T-cell (primary cell): ENCODE data around the gene RGS4. TPM values are rescaled to one million over a fixed set of nuclear protein-coding genes. Genes with fewer than 3 reads are reported as not detected.

Experiments used
- ATAC-seq, 4 experiments: fragments of 200-7000 bp in 3 of 4; fragments of 150-1000 bp in 1 of 4; cut with Tn5 transposase; replicated peaks in 1 of 4; 1 replicate in 3 of 4; 2 replicates in 1 of 4; pipeline ENCODE4 v1.10.0; 2021; ENCODE audit warnings: moderate library complexity in 3 of 4, mild to moderate bottlenecking in 2 of 4, moderate number of reproducible peaks in 1 of 4
- CTCF ChIA-PET, 2 donors: fragments of 300-600 bp; sonication (Branson Sonifier 250); formaldehyde crosslinking; loops; one replicate each; lab custom pipeline; 2022; ENCODE audit warnings: antibody characterized with exemption in 2 of 2; lab: Charles Lee
- POLR2A ChIA-PET, 2 donors: fragments of 300-600 bp; sonication (Branson Sonifier 250); formaldehyde crosslinking; loops; one replicate each; lab custom pipeline; 2022; ENCODE audit warnings: antibody characterized with exemption in 2 of 2; lab: Charles Lee
- DNase-seq, 35 experiments: peaks; one replicate each; pipeline versions ENCODE4 v3.0.0 to v3.0.0-alpha.2; 2013 to 2023
- H3K27ac ChIP-seq: one replicate; pipeline ENCODE4 v1.5.1; 2013; ENCODE audit warnings: low read length
- H3K27me3 ChIP-seq, 2 experiments: replicated peaks in 1 of 2; 1 replicate in 1 of 2; 2 replicates in 1 of 2; pipeline versions ENCODE4 v1.6.1 to v1.7.0; 2013; ENCODE audit warnings: low read length in 1 of 2, mixed read lengths in 1 of 2; ENCODE audit not compliant: control insufficient read depth in 2 of 2, insufficient read depth in 2 of 2; ENCODE audit errors: extremely low read depth in 1 of 2
- H3K36me3 ChIP-seq, 2 donors: 1 replicate in 1 of 2; 2 replicates in 1 of 2; pipeline versions ENCODE4 v1.6.1 to v1.7.0; 2013; ENCODE audit warnings: low read length in 1 of 2; ENCODE audit not compliant: control insufficient read depth in 2 of 2, insufficient read depth in 1 of 2; ENCODE audit errors: extremely low read depth in 1 of 2
- H3K4me1 ChIP-seq, 2 experiments: 1 replicate in 1 of 2; 2 replicates in 1 of 2; pipeline versions ENCODE4 v1.6.1 to v1.7.0; 2013; ENCODE audit warnings: low read length in 2 of 2, mixed read lengths in 1 of 2; ENCODE audit not compliant: insufficient read depth in 2 of 2, control insufficient read depth in 1 of 2; ENCODE audit errors: extremely low read depth in 1 of 2
- H3K4me3 ChIP-seq, 2 donors: 1 replicate in 1 of 2; 2 replicates in 1 of 2; pipeline versions ENCODE4 v1.5.1 to v1.7.0; 2013; ENCODE audit warnings: mild to moderate bottlenecking in 2 of 2, low read length in 1 of 2, moderate library complexity in 1 of 2; ENCODE audit not compliant: control insufficient read depth in 1 of 2; ENCODE audit errors: extremely low read depth in 1 of 2
- H3K9me3 ChIP-seq: 2 replicates; pipeline ENCODE4 v1.7.0; 2013
- H3K27ac Mint-ChIP-seq, 2 donors: one replicate each; pipeline ENCODE4 v1.8.0; 2020 to 2021; ENCODE audit warnings: mild to moderate bottlenecking in 2 of 2, mixed read lengths in 2 of 2
- H3K27me3 Mint-ChIP-seq, 2 donors: one replicate each; pipeline ENCODE4 v1.8.0; 2021 to 2022; ENCODE audit warnings: mixed read lengths in 2 of 2
- H3K36me3 Mint-ChIP-seq: one replicate; pipeline ENCODE4 v1.8.0; 2021; ENCODE audit warnings: mixed read lengths
- H3K4me1 Mint-ChIP-seq, 3 donors: one replicate each; pipeline ENCODE4 v1.8.0; 2020 to 2022; ENCODE audit warnings: mixed read lengths in 3 of 3, mild to moderate bottlenecking in 1 of 3
- H3K4me3 Mint-ChIP-seq, 3 donors: one replicate each; pipeline ENCODE4 v1.8.0; 2020 to 2022; ENCODE audit warnings: mild to moderate bottlenecking in 3 of 3, mixed read lengths in 3 of 3, moderate library complexity in 3 of 3
- H3K9me3 Mint-ChIP-seq, 3 donors: one replicate each; pipeline ENCODE4 v1.8.0; 2020 to 2022; ENCODE audit warnings: mixed read lengths in 3 of 3
- WGBS: methylation state at CpG from one replicate; pipeline ENCODE4 v1.1.5; 2013; ENCODE audit warnings: missing lambda C conversion rate; ENCODE audit not compliant: insufficient coverage; 5-methylcytosine and 5-hydroxymethylcytosine counted together
- total RNA-seq, 35 experiments: library from RNA in 6 of 35; stranded (reverse) in 6 of 35; fragments of 120-200 nt in 1 of 35; gene quantifications; one replicate each; pipeline versions ENCODE4 v1.2.1 to v1.2.4 and lab custom pipeline; 2013 to 2026

RGS4 gene
- total RNA-seq, 5 donors from 2014 or later (not counting 1 experiment from before 2014, with no cell fraction given): not detected

DNA sequence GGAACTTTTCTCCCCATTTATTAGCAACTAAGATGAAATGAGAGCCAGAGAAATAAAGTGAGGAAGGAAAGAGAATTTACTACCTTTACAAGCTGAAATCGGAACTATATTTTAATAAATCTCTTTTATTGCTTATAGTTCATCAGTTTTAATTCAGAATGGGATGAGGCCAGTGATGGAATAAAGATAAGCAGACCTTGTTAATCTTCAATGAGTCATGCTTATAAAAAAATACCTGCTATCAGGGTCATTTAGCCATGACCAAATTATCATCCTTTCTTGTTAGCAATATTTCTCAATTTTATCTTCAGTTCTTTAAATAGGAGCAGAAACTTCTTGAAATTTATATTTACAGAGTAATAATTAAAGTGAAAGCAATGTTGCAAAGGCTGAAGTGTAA is 26.1 kb downstream of the RGS4 start:
- no peaks in the 10 kb centered on the region for H3K9me3 ChIP-seq
- ChIA-PET CTCF (no interaction called here), POLR2A (no interaction called here)
- Mint-ChIP-seq H3K9me3 (peaks cover 0 to 4% (median 0%) of the 10 kb centered on the region in 3 donors), H3K27me3 (peaks cover 9 to 17% of the 10 kb centered on the region in 2 donors), H3K4me1 (no peaks in the 10 kb centered on the region), H3K36me3 (no peaks in the 10 kb centered on the region), H3K4me3 (no peak overlapping the region), H3K27ac (no peak overlapping the region)
- no peak overlapping the region for H3K27ac ChIP-seq
- no peak overlapping the region for H3K4me3 ChIP-seq
- no peaks in the 10 kb centered on the region for H3K36me3 ChIP-seq
- peaks cover 0 to 8% of the 10 kb centered on the region in 2 experiments for H3K27me3 ChIP-seq
- H3K4me1 ChIP-seq: no peaks in the 10 kb centered on the region
- DNase-seq (no peak), ATAC-seq (no peak)
- no CpG with 5 or more reads among the region's 1 CpG for WGBS

- H3K9me3 Mint-ChIP-seq: peaks cover 0 to 4% (median 0%) of the 10 kb centered on the region in 3 donors
- ATAC-seq (no peak), DNase-seq (no peak)
- Histone ChIP-seq H3K4me3 (no peak overlapping the region), H3K4me1 (no peaks in the 10 kb centered on the region), H3K27me3 (no peaks in the 10 kb centered on the region), H3K27ac (no peak overlapping the region), H3K36me3 (no peaks in the 10 kb centered on the region), H3K9me3 (no peaks in the 10 kb centered on the region)
- no peaks in the 10 kb centered on the region for H3K36me3 Mint-ChIP-seq
- H3K27ac Mint-ChIP-seq: no peak overlapping the region
- no peak overlapping the region for H3K4me3 Mint-ChIP-seq
- CTCF ChIA-PET: no interaction called here
- POLR2A ChIA-PET: no interaction called here
- whole genome bisulfite sequencing: 36% methylated on average over 1 of the region's 1 CpG
- H3K4me1 Mint-ChIP-seq: no peaks in the 10 kb centered on the region
- H3K27me3 Mint-ChIP-seq: peaks cover 7 to 19% of the 10 kb centered on the region in 2 donors
These were observed 33.4 kb downstream of the RGS4 start for GRCh38 chr1:163102590-163102989.

DNA sequence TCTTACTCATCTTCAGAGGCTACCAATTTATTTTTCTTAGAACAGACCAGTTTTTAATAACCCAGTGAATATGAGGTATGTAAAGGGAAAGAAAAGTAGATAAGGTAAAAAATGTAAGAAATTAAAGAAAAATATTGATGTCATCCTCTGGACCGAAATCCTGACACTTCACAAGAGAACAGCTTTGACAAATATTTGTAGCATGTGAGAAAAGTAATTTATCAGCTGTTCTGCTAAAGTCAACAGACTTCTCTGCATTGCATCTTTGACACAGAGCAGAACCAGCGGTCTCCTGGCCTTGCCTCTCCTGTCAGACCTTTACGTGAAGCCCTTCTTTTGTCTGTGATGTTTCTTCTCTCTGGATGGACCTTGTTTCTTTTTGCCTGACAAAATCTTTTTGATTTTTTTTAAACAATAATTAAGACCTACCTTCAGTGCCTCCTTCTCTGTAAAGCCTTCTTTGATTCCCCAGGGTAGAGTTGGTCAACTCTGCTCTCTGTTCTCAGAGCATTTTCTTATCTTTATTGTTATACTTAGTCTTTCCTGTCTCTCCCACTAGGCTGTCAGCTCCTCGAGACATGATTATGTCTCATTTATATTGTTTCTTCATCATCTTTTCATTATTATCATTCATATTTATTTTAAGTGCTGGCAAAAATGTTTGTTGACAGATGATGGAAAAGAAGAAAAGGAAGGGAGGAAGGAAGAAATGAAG is 35.4 kb downstream of the RGS4 start:
- Histone ChIP-seq H3K27me3 (peaks cover 0 to 4% of the 10 kb centered on the region in 2 experiments), H3K4me1 (no peaks in the 10 kb centered on the region), H3K36me3 (no peaks in the 10 kb centered on the region), H3K4me3 (no peak overlapping the region), H3K9me3 (no peaks in the 10 kb centered on the region), H3K27ac (no peak overlapping the region)
- Mint-ChIP-seq H3K27ac (no peak overlapping the region), H3K27me3 (peaks cover 10 to 15% of the 10 kb centered on the region in 2 donors), H3K4me3 (no peak overlapping the region), H3K9me3 (peaks cover 0 to 12% (median 0%) of the 10 kb centered on the region in 3 donors), H3K4me1 (no peaks in the 10 kb centered on the region), H3K36me3 (no peaks in the 10 kb centered on the region)
- CTCF ChIA-PET: no interaction called here
- DNase-seq (no peak), ATAC-seq (no peak)
- 61% methylated on average over 2 of the region's 4 CpGs for WGBS
- POLR2A ChIA-PET: interaction anchor here in 1 of 2 donors (0.7 kb wide), 1 partner anchor 13 kb away, joined by 5 read pairs; no protein-coding TSS in a partner anchor

DNA sequence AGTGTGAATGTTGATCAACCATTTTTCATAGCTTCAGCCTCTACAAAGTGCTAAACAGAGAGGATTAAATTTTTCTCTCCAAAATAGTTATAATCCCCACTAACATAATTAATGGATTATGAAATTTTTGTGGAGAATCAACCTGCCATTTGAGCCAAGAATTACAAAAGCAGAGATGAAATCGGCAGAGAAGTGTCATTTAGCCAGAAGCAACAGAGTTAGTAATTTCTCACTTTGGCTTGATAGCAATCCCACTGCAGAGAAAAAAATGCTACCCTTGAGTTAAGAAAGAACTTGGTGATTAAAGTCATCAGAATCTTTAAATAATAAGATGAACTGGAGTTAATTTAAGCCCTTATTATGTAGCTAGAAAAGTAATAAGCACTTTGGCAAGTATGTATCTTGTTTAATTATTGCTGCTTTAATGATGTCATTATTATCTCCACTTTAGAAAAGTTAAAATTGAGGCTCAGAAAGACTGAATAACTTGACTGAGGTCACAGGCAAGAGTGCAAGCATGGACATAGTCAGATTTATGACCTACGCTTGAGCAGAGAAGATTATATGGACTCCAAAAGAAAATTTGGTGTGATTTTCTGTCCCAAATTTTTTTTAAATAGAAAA is 37.3 kb downstream of the RGS4 start:
- Mint-ChIP-seq H3K27ac (no peak overlapping the region), H3K27me3 (peaks cover 3 to 10% of the 10 kb centered on the region in 2 donors), H3K4me1 (no peaks in the 10 kb centered on the region), H3K9me3 (peaks cover 0 to 7% (median 0%) of the 10 kb centered on the region in 3 donors), H3K36me3 (no peaks in the 10 kb centered on the region), H3K4me3 (no peak overlapping the region)
- Histone ChIP-seq H3K9me3 (no peaks in the 10 kb centered on the region), H3K27ac (no peak overlapping the region), H3K36me3 (no peaks in the 10 kb centered on the region), H3K4me1 (no peaks in the 10 kb centered on the region), H3K4me3 (no peak overlapping the region), H3K27me3 (peaks cover 0 to 6% of the 10 kb centered on the region in 2 experiments)
- ChIA-PET CTCF (no interaction called here), POLR2A (no interaction called here)
- WGBS: 92% methylated on average over 1 of the region's 2 CpGs
- DNase-seq (no peak), ATAC-seq (no peak)

DNA sequence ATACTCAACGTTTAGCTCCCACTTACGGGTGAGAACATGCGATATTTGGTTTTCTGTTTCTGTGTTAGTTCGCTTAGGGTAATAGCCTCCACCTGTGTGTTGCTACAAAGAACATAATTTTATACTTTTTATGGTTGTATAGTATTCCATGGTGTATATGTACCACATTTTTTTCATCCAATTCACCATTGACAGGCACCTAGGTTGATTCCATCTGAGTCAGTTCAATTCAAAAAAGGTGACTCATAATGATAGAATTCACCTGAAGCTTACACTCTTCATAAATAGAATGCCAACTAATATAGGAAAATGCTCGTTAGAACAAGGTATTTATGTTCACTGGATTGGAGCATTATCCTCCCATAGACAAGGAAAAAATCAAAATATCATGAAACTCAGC is 38.5 kb downstream of the RGS4 start:
- Histone ChIP-seq H3K27me3 (peaks cover 0 to 6% of the 10 kb centered on the region in 2 experiments), H3K4me3 (no peak overlapping the region), H3K4me1 (no peaks in the 10 kb centered on the region), H3K36me3 (no peaks in the 10 kb centered on the region), H3K9me3 (no peaks in the 10 kb centered on the region), H3K27ac (no peak overlapping the region)
- no peaks in the 10 kb centered on the region for H3K4me1 Mint-ChIP-seq
- peaks cover 5 to 15% of the 10 kb centered on the region in 2 donors for H3K27me3 Mint-ChIP-seq
- H3K27ac Mint-ChIP-seq: no peak overlapping the region
- WGBS: no CpG with 5 or more reads among the region's 5 CpGs
- no peaks in the 10 kb centered on the region for H3K36me3 Mint-ChIP-seq
- ATAC-seq (no peak), DNase-seq (no peak)
- no peak overlapping the region for H3K4me3 Mint-ChIP-seq
- ChIA-PET POLR2A (no interaction called here), CTCF (no interaction called here)
- peaks cover 0 to 7% (median 0%) of the 10 kb centered on the region in 3 donors for H3K9me3 Mint-ChIP-seq

DNA sequence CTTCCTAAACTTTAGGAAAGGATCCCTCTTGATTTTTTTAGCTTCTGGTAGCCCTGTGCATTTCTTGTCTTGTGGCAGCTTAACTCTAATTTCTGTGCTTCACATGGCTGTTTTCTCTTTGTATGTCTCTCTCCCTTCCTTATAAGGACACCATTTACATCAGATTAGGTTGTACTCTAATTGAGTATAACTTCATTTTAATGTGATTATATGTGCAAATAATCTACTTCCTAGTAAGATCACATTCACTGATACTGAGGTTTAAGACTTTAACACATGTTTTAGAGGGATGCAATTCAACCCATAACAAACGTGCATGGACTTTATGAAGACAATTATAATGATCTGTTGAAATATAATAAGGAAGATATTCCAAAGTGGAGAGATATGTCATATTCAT is 46.7 kb downstream of the RGS4 start:
- POLR2A ChIA-PET: interaction anchor here in 1 of 2 donors (0.6 kb wide), 1 partner anchor 863 kb away, joined by 3 read pairs; no protein-coding TSS in a partner anchor
- Histone ChIP-seq H3K9me3 (no peaks in the 10 kb centered on the region), H3K27me3 (no peaks in the 10 kb centered on the region), H3K36me3 (no peaks in the 10 kb centered on the region), H3K4me1 (no peaks in the 10 kb centered on the region), H3K27ac (no peak overlapping the region), H3K4me3 (no peak overlapping the region)
- H3K9me3 Mint-ChIP-seq: no peaks in the 10 kb centered on the region
- no CpG with 5 or more reads among the region's 1 CpG for WGBS
- no peak overlapping the region for H3K27ac Mint-ChIP-seq
- CTCF ChIA-PET: no interaction called here
- H3K27me3 Mint-ChIP-seq: peaks cover 5 to 12% of the 10 kb centered on the region in 2 donors
- no peak overlapping the region for H3K4me3 Mint-ChIP-seq
- H3K36me3 Mint-ChIP-seq: no peaks in the 10 kb centered on the region
- DNase-seq (no peak), ATAC-seq (no peak)
- no peaks in the 10 kb centered on the region for H3K4me1 Mint-ChIP-seq
